Peyer's patch (tissue), 4 donors: ENCODE data around the gene FBXO48.

ENCODE experiments used
- CTCF ChIP-seq, 6 experiments: fragments of 450-650 bp in 4 of 6; fragments of 200-600 bp in 2 of 6; sonication (generic) in 1 of 6; IDR thresholded peaks; one replicate each; pipeline ENCODE4 v1.5.1; 2017 to 2019; ENCODE audit warnings: antibody characterized with exemption in 6 of 6, mild to moderate bottlenecking in 3 of 6, moderate library complexity in 1 of 6
- POLR2A ChIP-seq, 2 donors: fragments of 450-650 bp; IDR thresholded peaks; one replicate each; pipeline ENCODE4 v1.5.1; 2017; ENCODE audit warnings: antibody characterized with exemption in 2 of 2, mild to moderate bottlenecking in 2 of 2, moderate library complexity in 2 of 2

- TF ChIP-seq CTCF (IDR thresholded peaks at IDR 0.05): no peak
- TF ChIP-seq POLR2A (IDR thresholded peaks at IDR 0.05): no peak
Measured at GRCh38 chr2:68428126-68428525, 39.0 kb downstream of the FBXO48 start.
